Type B pancreatic cell (in vitro differentiated cells): ENCODE results near the gene CDH15. TPM values are rescaled to one million over a fixed set of nuclear protein-coding genes. Genes with fewer than 3 reads are reported as not detected.
A peak's percentile ranks its signal among the peaks of the same experiment; 100 is the strongest.
"Not testable (repeated sequence)": the region's sequence is repeated elsewhere in the genome, so short reads cannot be mapped to it uniquely, and the experiment has no call there.

Experiments used
- DNase-seq: peaks from one replicate; pipeline ENCODE4 v3.0.0; 2021; ENCODE audit warnings: mixed read lengths; ENCODE audit not compliant: unreplicated experiment; ENCODE audit errors: extremely low spot score
- H3K27ac Mint-ChIP-seq: 2 replicates; pipeline ENCODE4 v1.8.0; 2021; ENCODE audit warnings: mild to moderate bottlenecking, mixed read lengths
- H3K27me3 Mint-ChIP-seq: 2 replicates; pipeline ENCODE4 v1.8.0; 2021; ENCODE audit warnings: mixed read lengths
- H3K36me3 Mint-ChIP-seq: 2 replicates; pipeline ENCODE4 v1.8.0; 2021; ENCODE audit warnings: mixed read lengths
- H3K4me1 Mint-ChIP-seq: one replicate; pipeline ENCODE4 v1.8.0; 2021; ENCODE audit warnings: mixed read lengths; ENCODE audit not compliant: unreplicated experiment
- H3K4me3 Mint-ChIP-seq: 2 replicates; pipeline ENCODE4 v1.8.0; 2021; ENCODE audit warnings: mild to moderate bottlenecking, mixed read lengths
- H3K9me3 Mint-ChIP-seq: 2 replicates; pipeline ENCODE4 v1.8.0; 2021; ENCODE audit warnings: mixed read lengths
- total RNA-seq: library from RNA; stranded (reverse); gene quantifications from 2 replicates; pipeline ENCODE4 v1.2.1, GENCODE V29; 2021; ENCODE audit warnings: low replicate concordance
- TF ChIP-seq, protein P1 (sequence below): fragments of 200-600 bp; sonication (generic); conservative IDR thresholded peaks from 2 replicates; pipeline ENCODE4 v1.5.0; 2021; ENCODE audit warnings: antibody characterized with exemption, mild to moderate bottlenecking

CDH15 gene
- total RNA-seq, 1 donor from 2014 or later: 5.0 TPM

DNA sequence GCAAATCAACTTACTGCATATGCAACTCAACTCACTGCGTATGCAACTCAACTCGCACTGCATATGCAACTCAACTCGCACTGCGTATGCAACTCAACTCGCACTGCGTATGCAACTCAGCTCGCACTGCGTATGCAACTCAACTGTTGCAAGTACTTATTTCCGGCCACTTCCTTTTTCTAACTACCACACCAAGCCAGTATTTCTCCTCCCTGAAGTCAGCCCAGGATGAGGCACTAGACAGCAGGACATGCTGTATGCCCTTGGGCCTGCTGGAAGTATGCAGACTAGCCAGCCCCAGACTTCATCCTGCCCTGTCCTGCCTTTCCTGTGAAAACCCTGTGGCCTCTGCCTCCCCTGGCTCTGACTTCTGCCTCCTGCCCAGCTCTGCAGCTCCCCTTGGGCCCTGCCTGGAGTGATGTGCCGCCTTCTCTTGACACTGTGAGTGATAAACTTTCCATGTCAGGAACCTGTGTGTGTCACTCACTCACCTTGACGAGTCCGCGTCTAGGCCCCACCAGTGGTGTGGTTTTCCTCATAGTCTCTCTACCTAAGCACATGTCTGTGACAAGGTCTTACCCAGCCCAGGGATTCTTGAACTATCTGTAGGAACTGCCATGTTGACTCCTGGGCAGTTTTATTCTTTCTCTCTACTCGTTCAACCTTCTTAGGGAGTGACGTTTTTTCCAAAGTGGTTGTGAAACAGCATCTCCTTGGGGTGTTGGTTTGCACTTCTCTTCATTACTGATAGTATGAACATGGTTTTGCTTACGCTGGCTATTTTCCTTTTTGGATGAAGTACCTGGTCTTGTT is 62.3 kb downstream of the CDH15 start:
- H3K27me3 Mint-ChIP-seq: no peaks in the 10 kb centered on the region

GRCh38 chr16:89237733-89238132 is 66.2 kb downstream of the CDH15 start:
- no peaks in the 10 kb centered on the region for H3K27me3 Mint-ChIP-seq
- TF ChIP-seq, protein P1, sequence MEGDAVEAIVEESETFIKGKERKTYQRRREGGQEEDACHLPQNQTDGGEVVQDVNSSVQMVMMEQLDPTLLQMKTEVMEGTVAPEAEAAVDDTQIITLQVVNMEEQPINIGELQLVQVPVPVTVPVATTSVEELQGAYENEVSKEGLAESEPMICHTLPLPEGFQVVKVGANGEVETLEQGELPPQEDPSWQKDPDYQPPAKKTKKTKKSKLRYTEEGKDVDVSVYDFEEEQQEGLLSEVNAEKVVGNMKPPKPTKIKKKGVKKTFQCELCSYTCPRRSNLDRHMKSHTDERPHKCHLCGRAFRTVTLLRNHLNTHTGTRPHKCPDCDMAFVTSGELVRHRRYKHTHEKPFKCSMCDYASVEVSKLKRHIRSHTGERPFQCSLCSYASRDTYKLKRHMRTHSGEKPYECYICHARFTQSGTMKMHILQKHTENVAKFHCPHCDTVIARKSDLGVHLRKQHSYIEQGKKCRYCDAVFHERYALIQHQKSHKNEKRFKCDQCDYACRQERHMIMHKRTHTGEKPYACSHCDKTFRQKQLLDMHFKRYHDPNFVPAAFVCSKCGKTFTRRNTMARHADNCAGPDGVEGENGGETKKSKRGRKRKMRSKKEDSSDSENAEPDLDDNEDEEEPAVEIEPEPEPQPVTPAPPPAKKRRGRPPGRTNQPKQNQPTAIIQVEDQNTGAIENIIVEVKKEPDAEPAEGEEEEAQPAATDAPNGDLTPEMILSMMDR: no peak
- no peak for DNase-seq
- peaks cover 3% of the 10 kb centered on the region for H3K4me1 Mint-ChIP-seq
- H3K36me3 Mint-ChIP-seq: peaks cover 19% of the 10 kb centered on the region
- no peaks in the 10 kb centered on the region for H3K9me3 Mint-ChIP-seq
- H3K27ac Mint-ChIP-seq: no peak overlapping the region
- no peak overlapping the region for H3K4me3 Mint-ChIP-seq

More for the DNA sequence above, 62.3 kb downstream of the CDH15 start:
- H3K36me3 Mint-ChIP-seq: peaks cover 30% of the 10 kb centered on the region
- H3K4me1 Mint-ChIP-seq: no peaks in the 10 kb centered on the region
- TF ChIP-seq, protein P1: no peak
- DNase-seq: no peak
- H3K4me3 Mint-ChIP-seq: no peak overlapping the region
- no peak overlapping the region for H3K27ac Mint-ChIP-seq
- H3K9me3 Mint-ChIP-seq: no peaks in the 10 kb centered on the region

- H3K9me3 Mint-ChIP-seq: no peaks in the 10 kb centered on the region
- no peaks in the 10 kb centered on the region for H3K27me3 Mint-ChIP-seq
- DNase-seq: no peak
- peaks cover 3% of the 10 kb centered on the region for H3K36me3 Mint-ChIP-seq
- H3K4me1 Mint-ChIP-seq: peaks cover 3% of the 10 kb centered on the region
- peak overlapping the region; percentile 96 for H3K27ac Mint-ChIP-seq
- TF ChIP-seq, protein P1: no peak
- peak overlapping the region; percentile 98 for H3K4me3 Mint-ChIP-seq
Observed at GRCh38 chr16:89241187-89242007, 69.8 kb downstream of the CDH15 start.

GRCh38 chr16:89242795-89243200 is 71.2 kb downstream of the CDH15 start:
- Mint-ChIP-seq H3K27ac (no peak overlapping the region), H3K4me3 (peak overlapping the region; percentile 67), H3K4me1 (peaks cover 3% of the 10 kb centered on the region), H3K27me3 (no peaks in the 10 kb centered on the region), H3K36me3 (peaks cover 3% of the 10 kb centered on the region), H3K9me3 (no peaks in the 10 kb centered on the region)
- no peak for DNase-seq
- TF ChIP-seq, protein P1: no peak

- peaks cover 3% of the 10 kb centered on the region for H3K4me1 Mint-ChIP-seq
Observed at GRCh38 chr16:89243664-89244063, 72.1 kb downstream of the CDH15 start.

GRCh38 chr16:89244264-89244663 is 72.7 kb downstream of the CDH15 start:
- not testable (repeated sequence) for H3K4me1 Mint-ChIP-seq, H3K9me3 Mint-ChIP-seq, H3K27ac Mint-ChIP-seq, H3K27me3 Mint-ChIP-seq, H3K36me3 Mint-ChIP-seq, DNase-seq
- peak overlapping the region; percentile 31 for H3K4me3 Mint-ChIP-seq

More at GRCh38 chr16:89243664-89244063, 72.1 kb downstream of the CDH15 start:
- Mint-ChIP-seq H3K4me3 (peak overlapping the region; percentile 67), H3K9me3 (no peaks in the 10 kb centered on the region), H3K36me3 (peaks cover under 1% of the 10 kb centered on the region), H3K27me3 (no peaks in the 10 kb centered on the region), H3K27ac (no peak overlapping the region)
- TF ChIP-seq, protein P1: no peak
- DNase-seq: no peak
